PC-3 (cell line): ENCODE measurements around the gene RAX2.

ENCODE experiments used
- CTCF ChIP-seq: fragments of 300-600 bp; sonication (generic); conservative IDR thresholded peaks from 2 replicates; pipeline ENCODE4 v1.5.1; 2017; ENCODE audit warnings: antibody characterized with exemption, low read depth, mild to moderate bottlenecking, low read length
- EZH2 ChIP-seq: fragments of 300-600 bp; sonication (generic); IDR thresholded peaks from one replicate; pipeline ENCODE4 v1.6.1; 2017; ENCODE audit warnings: antibody characterized with exemption, mild to moderate bottlenecking, low read length; ENCODE audit not compliant: unreplicated experiment
- EZH2phosphoT487 ChIP-seq: fragments of 300-600 bp; sonication (generic); IDR thresholded peaks from 2 replicates; pipeline ENCODE4 v1.6.1; 2018; ENCODE audit warnings: mild to moderate bottlenecking, antibody characterized with exemption, low read length, borderline replicate concordance

DNA sequence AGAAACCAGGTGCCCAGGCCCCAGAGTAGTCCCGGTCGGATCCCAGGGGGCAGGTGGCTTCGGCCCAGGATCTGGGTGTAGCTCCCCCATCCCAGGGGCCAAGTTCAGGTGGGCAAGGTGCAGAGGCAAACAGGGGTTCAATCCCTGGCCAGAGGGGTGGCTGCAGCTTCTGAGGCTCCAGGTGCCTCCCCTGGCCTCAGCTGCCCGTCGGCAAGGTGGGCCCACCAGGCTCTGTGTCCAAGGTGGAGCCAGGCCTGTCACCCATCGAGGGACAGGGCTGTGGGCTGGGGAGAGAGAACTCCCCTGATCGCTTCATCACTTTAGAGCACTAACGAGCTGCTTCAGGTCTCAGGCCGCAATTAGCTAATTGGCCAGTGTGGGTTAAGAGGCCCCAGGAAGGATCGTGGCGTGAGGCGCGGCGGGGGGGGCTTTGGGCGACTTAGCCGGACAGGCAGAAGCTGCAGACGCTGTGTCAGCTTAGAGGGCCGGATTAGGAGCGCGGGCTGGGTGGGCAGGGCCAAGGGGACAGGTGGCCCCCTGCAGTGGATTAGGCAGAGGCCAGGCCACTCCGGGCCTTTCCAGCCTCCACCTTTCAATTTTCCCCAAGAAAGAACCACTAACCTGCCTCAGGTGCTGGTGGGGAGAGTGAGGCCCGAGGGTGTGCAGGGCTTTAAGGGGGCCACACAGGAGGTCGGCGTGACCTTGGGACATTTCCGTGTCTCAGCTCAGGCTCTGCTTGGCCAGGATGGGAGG is 2.8 kb upstream of the RAX2 start:
- TF ChIP-seq CTCF, result no peak
- TF ChIP-seq EZH2phosphoT487, result no peak
- TF ChIP-seq EZH2, result no peak
